Thyroid gland (tissue), 4 donors: ENCODE data around the gene UST.

Experiments used
- POLR2A ChIP-seq, 2 donors: fragments of 450-650 bp; IDR thresholded peaks; one replicate each; pipeline ENCODE4 v1.6.1; 2017; ENCODE audit warnings: antibody characterized with exemption in 2 of 2, mild to moderate bottlenecking in 2 of 2, moderate library complexity in 1 of 2
- TF ChIP-seq, protein P1 (sequence below), 6 experiments: fragments of 200-600 bp in 3 of 6; fragments of 450-650 bp in 3 of 6; sonication (generic) in 3 of 6; IDR thresholded peaks; one replicate each; pipeline ENCODE4 v1.5.1; 2016 to 2019; ENCODE audit warnings: antibody characterized with exemption in 6 of 6, mild to moderate bottlenecking in 2 of 6, inconsistent platforms in 1 of 6, moderate library complexity in 1 of 6

DNA sequence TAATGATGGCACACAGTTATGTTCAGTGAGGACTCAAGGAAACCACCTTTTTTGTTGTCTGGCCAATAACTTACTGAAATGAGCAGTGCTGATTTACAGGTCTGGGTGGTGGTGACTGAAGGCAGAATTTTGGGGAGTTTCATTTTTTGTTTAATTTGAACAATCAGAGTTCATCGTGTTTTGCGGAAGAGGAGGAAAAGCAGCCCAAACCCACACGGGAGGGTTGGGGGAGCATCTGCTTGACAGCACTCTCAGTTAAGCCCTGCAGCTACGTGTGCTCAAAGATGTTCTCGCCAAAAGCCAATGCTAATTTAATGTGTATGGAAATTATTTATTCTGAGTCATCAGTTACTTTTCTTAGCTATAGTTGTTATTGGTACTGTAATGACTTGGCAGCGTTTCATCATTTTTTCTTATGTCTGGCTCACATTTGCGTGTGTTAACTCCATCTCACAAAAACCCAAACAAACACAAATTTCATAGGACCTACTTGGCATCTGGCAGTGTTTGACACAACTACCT lies 89.2 kb downstream of the UST start:
- TF ChIP-seq POLR2A (IDR thresholded peaks at IDR 0.05), result no peak
- TF ChIP-seq, protein P1, sequence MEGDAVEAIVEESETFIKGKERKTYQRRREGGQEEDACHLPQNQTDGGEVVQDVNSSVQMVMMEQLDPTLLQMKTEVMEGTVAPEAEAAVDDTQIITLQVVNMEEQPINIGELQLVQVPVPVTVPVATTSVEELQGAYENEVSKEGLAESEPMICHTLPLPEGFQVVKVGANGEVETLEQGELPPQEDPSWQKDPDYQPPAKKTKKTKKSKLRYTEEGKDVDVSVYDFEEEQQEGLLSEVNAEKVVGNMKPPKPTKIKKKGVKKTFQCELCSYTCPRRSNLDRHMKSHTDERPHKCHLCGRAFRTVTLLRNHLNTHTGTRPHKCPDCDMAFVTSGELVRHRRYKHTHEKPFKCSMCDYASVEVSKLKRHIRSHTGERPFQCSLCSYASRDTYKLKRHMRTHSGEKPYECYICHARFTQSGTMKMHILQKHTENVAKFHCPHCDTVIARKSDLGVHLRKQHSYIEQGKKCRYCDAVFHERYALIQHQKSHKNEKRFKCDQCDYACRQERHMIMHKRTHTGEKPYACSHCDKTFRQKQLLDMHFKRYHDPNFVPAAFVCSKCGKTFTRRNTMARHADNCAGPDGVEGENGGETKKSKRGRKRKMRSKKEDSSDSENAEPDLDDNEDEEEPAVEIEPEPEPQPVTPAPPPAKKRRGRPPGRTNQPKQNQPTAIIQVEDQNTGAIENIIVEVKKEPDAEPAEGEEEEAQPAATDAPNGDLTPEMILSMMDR (IDR thresholded peaks at IDR 0.05), result no peak
